ENCODE results near the gene POLR2J. TPM values are rescaled to one million over a fixed set of nuclear protein-coding genes. Genes with fewer than 3 reads are reported as not detected.

Gene POLR2J
- total and polyA plus RNA-seq, 2 experiments from 2014 or later, result 32.2 to 167 TPM

- TF ChIP-seq CTCF (conservative IDR thresholded peaks at IDR 0.05; ENCODE audit: low read depth in 2 of 2) (no peak), EZH2phosphoT487 (IDR thresholded peaks at IDR 0.05; ENCODE audit: unreplicated experiment) (no peak), NANOG (IDR thresholded peaks at IDR 0.05; ENCODE audit: borderline replicate concordance) (no peak), EZH2 (IDR thresholded peaks at IDR 0.05; ENCODE audit: low read depth, unreplicated experiment) (no peak), REST (IDR thresholded peaks at IDR 0.05; ENCODE audit: unreplicated experiment) (no peak), ZNF331 (CRISPR knock-in tag; IDR thresholded peaks at IDR 0.05; ENCODE audit: low read depth) (no peak), ETS1 (IDR thresholded peaks at IDR 0.05) (no peak)
Observed at GRCh38 chr7:102436118-102436517, 42.6 kb downstream of the POLR2J start (continued).

- H3K27me3 ChIP-seq (ENCODE audit: insufficient read depth), result no peaks in the 10 kb centered on the region
- peaks cover 29% of the 10 kb centered on the region for H3K4me1 Mint-ChIP-seq
Observed at GRCh38 chr7:102434039-102434486, 44.7 kb downstream of the POLR2J start.

More at GRCh38 chr7:102434039-102434486, 44.7 kb downstream of the POLR2J start:
- Histone ChIP-seq H3K36me3 (ENCODE audit: insufficient read depth) (no peaks in the 10 kb centered on the region), H2AFZ (no peak overlapping the region), H3K27ac (ENCODE audit: low read depth) (no peak overlapping the region), H3K9me2 (ENCODE audit: insufficient read depth) (no peaks in the 10 kb centered on the region), H3K4me3 (peak overlapping the region; percentile 85), H3K79me2 (replicated peaks; ENCODE audit: insufficient read depth) (0 out of 2 replicates have a peak, but pooled peaks cover 7% of the 10 kb centered on the region), H3F3A (replicated peaks; ENCODE audit: low read depth) (no peaks in the 10 kb centered on the region; the same call in 1 of the 2 replicates), H3K4me2 (peak overlapping the region; percentile 81), H4K20me1 (replicated peaks; ENCODE audit: insufficient read depth) (no peaks in the 10 kb centered on the region), H3K4me1 (ENCODE audit: insufficient read depth) (peaks cover 26% of the 10 kb centered on the region)
- ATAC-seq (peak; percentile 13), DNase-seq (ENCODE audit: low spot score) (no peak)
- Mint-ChIP-seq H3K9me3 (no peaks in the 10 kb centered on the region), H3K27ac (no peak overlapping the region; the same call in 1 of the 2 replicates), H3K36me3 (ENCODE audit: low read depth) (peaks cover 4% of the 10 kb centered on the region), H3K4me3 (peak overlapping the region; percentile 80), H3K27me3 (ENCODE audit: insufficient read depth, low read depth, poor library complexity) (peaks cover 17% of the 10 kb centered on the region)
- TF ChIP-seq EZH2phosphoT487 (IDR thresholded peaks at IDR 0.05; ENCODE audit: unreplicated experiment) (no peak), ZNF331 (CRISPR knock-in tag; IDR thresholded peaks at IDR 0.05; ENCODE audit: low read depth) (no peak), NANOG (IDR thresholded peaks at IDR 0.05; ENCODE audit: borderline replicate concordance) (no peak), ZNF462 (CRISPR knock-in tag; IDR thresholded peaks at IDR 0.05) (no peak), JUNB (IDR thresholded peaks at IDR 0.05; ENCODE audit: unreplicated experiment) (no peak), ZNF114 (CRISPR knock-in tag; IDR thresholded peaks at IDR 0.05) (no peak)
